ENCODE measurements around the gene ACOT7.
"Not testable (repeated sequence)": the region's sequence is repeated elsewhere in the genome, so short reads cannot be mapped to it uniquely, and the experiment has no call there.

GRCh38 chr1:6395781-6396244, 2.2 kb upstream of the ACOT7 start:
- TF ChIP-seq, protein P1, sequence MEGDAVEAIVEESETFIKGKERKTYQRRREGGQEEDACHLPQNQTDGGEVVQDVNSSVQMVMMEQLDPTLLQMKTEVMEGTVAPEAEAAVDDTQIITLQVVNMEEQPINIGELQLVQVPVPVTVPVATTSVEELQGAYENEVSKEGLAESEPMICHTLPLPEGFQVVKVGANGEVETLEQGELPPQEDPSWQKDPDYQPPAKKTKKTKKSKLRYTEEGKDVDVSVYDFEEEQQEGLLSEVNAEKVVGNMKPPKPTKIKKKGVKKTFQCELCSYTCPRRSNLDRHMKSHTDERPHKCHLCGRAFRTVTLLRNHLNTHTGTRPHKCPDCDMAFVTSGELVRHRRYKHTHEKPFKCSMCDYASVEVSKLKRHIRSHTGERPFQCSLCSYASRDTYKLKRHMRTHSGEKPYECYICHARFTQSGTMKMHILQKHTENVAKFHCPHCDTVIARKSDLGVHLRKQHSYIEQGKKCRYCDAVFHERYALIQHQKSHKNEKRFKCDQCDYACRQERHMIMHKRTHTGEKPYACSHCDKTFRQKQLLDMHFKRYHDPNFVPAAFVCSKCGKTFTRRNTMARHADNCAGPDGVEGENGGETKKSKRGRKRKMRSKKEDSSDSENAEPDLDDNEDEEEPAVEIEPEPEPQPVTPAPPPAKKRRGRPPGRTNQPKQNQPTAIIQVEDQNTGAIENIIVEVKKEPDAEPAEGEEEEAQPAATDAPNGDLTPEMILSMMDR (conservative IDR thresholded peaks at IDR 0.05; ENCODE audit: low read depth in 2 of 2), result not testable (repeated sequence)
- TF ChIP-seq POLR2AphosphoS5 (IDR thresholded peaks at IDR 0.05; ENCODE audit: low read depth); NANOG (IDR thresholded peaks at IDR 0.05; ENCODE audit: borderline replicate concordance); EZH2 (IDR thresholded peaks at IDR 0.05; ENCODE audit: low read depth, unreplicated experiment); JUNB (IDR thresholded peaks at IDR 0.05; ENCODE audit: unreplicated experiment); EZH2phosphoT487 (IDR thresholded peaks at IDR 0.05; ENCODE audit: unreplicated experiment): not testable (repeated sequence)
- TF ChIP-seq, protein P2, sequence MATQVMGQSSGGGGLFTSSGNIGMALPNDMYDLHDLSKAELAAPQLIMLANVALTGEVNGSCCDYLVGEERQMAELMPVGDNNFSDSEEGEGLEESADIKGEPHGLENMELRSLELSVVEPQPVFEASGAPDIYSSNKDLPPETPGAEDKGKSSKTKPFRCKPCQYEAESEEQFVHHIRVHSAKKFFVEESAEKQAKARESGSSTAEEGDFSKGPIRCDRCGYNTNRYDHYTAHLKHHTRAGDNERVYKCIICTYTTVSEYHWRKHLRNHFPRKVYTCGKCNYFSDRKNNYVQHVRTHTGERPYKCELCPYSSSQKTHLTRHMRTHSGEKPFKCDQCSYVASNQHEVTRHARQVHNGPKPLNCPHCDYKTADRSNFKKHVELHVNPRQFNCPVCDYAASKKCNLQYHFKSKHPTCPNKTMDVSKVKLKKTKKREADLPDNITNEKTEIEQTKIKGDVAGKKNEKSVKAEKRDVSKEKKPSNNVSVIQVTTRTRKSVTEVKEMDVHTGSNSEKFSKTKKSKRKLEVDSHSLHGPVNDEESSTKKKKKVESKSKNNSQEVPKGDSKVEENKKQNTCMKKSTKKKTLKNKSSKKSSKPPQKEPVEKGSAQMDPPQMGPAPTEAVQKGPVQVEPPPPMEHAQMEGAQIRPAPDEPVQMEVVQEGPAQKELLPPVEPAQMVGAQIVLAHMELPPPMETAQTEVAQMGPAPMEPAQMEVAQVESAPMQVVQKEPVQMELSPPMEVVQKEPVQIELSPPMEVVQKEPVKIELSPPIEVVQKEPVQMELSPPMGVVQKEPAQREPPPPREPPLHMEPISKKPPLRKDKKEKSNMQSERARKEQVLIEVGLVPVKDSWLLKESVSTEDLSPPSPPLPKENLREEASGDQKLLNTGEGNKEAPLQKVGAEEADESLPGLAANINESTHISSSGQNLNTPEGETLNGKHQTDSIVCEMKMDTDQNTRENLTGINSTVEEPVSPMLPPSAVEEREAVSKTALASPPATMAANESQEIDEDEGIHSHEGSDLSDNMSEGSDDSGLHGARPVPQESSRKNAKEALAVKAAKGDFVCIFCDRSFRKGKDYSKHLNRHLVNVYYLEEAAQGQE (IDR thresholded peaks at IDR 0.05; ENCODE audit: unreplicated experiment), result not testable (repeated sequence)

All from GM23338 (cell line).